Osteocyte (in vitro differentiated cells): ENCODE measurements around the gene MRPL39. TPM values are rescaled to one million over a fixed set of nuclear protein-coding genes. Genes with fewer than 3 reads are reported as not detected.

Experiments
- DNase-seq: peaks from one replicate; pipeline ENCODE4 v3.0.0; 2021; ENCODE audit warnings: mixed read lengths; ENCODE audit not compliant: unreplicated experiment; ENCODE audit errors: extremely low spot score
- H3K27ac Mint-ChIP-seq: one replicate; pipeline ENCODE4 v1.8.0; 2021; ENCODE audit warnings: mild to moderate bottlenecking, mixed read lengths; ENCODE audit not compliant: unreplicated experiment
- H3K27me3 Mint-ChIP-seq: one replicate; pipeline ENCODE4 v1.8.0; 2021; ENCODE audit warnings: mixed read lengths; ENCODE audit not compliant: unreplicated experiment
- H3K36me3 Mint-ChIP-seq: one replicate; pipeline ENCODE4 v1.8.0; 2021; ENCODE audit warnings: mixed read lengths; ENCODE audit not compliant: unreplicated experiment
- H3K4me1 Mint-ChIP-seq: one replicate; pipeline ENCODE4 v1.8.0; 2021; ENCODE audit warnings: mixed read lengths; ENCODE audit not compliant: unreplicated experiment
- H3K4me3 Mint-ChIP-seq: one replicate; pipeline ENCODE4 v1.8.0; 2021; ENCODE audit warnings: mild to moderate bottlenecking, moderate library complexity, mixed read lengths; ENCODE audit not compliant: unreplicated experiment
- H3K9me3 Mint-ChIP-seq: one replicate; pipeline ENCODE4 v1.8.0; 2021; ENCODE audit warnings: mixed read lengths; ENCODE audit not compliant: unreplicated experiment
- total RNA-seq: library from RNA; stranded (reverse); gene quantifications from 2 replicates; pipeline ENCODE4 v1.2.1, GENCODE V29; 2021
- TF ChIP-seq, protein P1 (sequence below): fragments of 200-600 bp; sonication (generic); IDR thresholded peaks from 2 replicates; pipeline ENCODE4 v1.5.0; 2021; ENCODE audit warnings: antibody characterized with exemption, mild to moderate bottlenecking, moderate library complexity

MRPL39 gene
- total RNA-seq, 1 donor from 2014 or later, result 24.3 TPM

DNA sequence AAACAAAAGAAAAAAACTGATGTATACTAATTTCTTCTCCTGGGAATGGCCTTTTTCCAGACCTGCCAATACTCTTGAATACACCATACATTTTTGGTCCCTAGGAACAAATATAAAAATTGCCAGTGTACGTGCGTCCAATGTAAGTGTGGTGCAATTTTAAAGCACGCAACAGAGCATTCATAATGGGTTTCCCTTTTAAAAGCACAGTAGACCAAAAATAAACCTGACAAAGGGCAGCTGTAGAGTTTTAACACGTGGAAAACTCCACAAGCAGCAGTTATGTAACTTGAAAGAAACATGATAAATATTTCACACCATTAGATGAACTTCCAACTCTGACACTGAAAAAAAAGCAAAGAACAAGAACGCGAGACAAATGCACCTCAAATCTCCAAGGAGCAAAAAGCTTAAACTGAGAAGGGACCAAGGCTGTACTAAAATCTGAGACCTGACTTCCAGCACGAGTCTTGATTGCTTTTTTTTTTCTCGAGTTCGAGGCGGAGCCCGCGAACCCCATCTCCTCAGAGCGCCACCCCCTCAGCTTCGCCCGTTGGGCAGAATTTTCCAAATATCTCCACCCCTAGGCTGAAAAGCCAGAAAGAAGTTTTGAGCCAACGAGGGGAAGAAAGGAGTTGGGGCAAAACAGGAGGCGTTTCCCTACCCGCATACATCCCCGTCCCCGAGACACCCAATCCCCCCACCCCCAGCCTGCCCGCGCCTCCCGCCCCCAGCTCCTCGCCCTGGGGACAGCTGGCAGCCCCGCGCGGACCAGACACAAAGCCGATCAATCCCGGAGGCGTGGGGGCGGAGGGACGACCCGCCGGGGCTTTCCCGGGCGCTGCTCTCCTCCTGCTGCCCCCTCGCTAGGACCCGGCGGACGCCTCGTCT, 31.6 kb upstream of the MRPL39 start, which contains the start of gene JAM2:
TSS of gene JAM2 (plus strand) at position 599 of the 891 bp plus-strand sequence. CDS start 564 bp downstream, outside the sequence.
- peaks cover 20% of the 10 kb centered on the region for H3K4me1 Mint-ChIP-seq
- TF ChIP-seq, protein P1, sequence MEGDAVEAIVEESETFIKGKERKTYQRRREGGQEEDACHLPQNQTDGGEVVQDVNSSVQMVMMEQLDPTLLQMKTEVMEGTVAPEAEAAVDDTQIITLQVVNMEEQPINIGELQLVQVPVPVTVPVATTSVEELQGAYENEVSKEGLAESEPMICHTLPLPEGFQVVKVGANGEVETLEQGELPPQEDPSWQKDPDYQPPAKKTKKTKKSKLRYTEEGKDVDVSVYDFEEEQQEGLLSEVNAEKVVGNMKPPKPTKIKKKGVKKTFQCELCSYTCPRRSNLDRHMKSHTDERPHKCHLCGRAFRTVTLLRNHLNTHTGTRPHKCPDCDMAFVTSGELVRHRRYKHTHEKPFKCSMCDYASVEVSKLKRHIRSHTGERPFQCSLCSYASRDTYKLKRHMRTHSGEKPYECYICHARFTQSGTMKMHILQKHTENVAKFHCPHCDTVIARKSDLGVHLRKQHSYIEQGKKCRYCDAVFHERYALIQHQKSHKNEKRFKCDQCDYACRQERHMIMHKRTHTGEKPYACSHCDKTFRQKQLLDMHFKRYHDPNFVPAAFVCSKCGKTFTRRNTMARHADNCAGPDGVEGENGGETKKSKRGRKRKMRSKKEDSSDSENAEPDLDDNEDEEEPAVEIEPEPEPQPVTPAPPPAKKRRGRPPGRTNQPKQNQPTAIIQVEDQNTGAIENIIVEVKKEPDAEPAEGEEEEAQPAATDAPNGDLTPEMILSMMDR, result no peak
- no peak for DNase-seq
- no peaks in the 10 kb centered on the region for H3K9me3 Mint-ChIP-seq
- H3K27ac Mint-ChIP-seq, result peak within 1 kb of the TSS; percentile 0
- H3K36me3 Mint-ChIP-seq, result no peaks in the 10 kb centered on the region
- peaks cover 48% of the 10 kb centered on the region for H3K27me3 Mint-ChIP-seq
- H3K4me3 Mint-ChIP-seq, result peak within 1 kb of the TSS; percentile 76

DNA sequence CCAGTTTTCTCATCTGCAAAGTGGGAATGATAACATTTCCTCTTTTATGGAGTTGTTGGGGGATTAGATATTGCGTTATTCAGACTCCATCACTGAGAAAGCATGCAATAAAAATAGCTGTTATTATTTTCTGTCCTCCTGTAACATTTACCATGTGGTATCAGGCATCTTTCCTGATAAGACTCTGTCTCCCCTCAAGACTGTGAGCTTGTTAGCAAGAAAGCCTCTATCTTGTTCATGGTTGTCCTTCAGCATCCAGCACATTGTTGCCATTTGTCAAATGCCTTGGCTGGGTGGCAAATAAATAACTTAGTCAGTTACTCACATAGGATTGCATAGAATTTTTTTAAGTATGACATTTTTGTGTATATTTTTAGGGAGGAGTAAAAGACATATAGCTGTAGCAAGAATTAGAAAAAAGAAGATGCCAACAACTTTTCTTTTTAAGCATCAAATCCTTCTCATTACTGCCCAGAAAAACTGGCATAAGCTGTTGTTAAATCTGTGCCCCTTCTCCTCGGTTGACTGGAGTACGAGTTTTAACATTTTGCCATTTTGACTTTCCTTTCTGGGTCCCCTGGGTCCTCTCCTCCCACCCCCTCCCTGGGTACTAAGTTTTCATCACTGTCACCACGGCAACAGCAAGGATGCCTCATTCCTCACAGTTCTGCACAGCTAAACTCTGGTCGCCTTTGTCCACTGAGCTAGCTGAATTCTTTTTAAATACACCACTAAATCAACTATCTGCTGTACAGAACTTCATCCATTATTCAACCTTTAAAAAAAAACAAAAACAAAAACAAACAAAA, 30.8 kb upstream of the MRPL39 start:
- Mint-ChIP-seq H3K27ac (no peak overlapping the region), H3K4me3 (peak overlapping the region; percentile 76), H3K9me3 (no peaks in the 10 kb centered on the region), H3K36me3 (no peaks in the 10 kb centered on the region), H3K4me1 (peaks cover 20% of the 10 kb centered on the region), H3K27me3 (peaks cover 48% of the 10 kb centered on the region)
- TF ChIP-seq, protein P1, result no peak
- no peak for DNase-seq

DNA sequence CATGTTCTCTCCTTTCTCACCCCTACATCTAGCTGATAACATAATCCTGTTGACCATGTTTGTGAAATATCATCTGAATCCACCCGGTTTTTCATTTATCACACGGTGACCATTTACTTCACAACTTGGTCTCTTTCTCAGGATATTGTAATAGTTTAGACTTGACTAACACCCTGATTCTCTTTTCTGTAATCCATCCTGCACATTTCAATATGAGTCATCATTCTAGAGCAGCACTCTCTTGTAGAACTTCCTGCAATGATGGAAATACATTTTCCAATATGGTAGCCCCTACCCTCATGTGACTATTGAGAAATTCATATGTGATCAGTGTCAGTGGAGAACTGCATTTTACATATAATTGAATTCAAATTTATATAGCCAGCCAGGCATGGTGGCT, 29.4 kb upstream of the MRPL39 start:
- TF ChIP-seq, protein P1, result no peak
- Mint-ChIP-seq H3K4me1 (peaks cover 20% of the 10 kb centered on the region), H3K4me3 (no peak overlapping the region), H3K27ac (no peak overlapping the region), H3K27me3 (peaks cover 44% of the 10 kb centered on the region), H3K9me3 (no peaks in the 10 kb centered on the region), H3K36me3 (no peaks in the 10 kb centered on the region)
- no peak for DNase-seq

DNA sequence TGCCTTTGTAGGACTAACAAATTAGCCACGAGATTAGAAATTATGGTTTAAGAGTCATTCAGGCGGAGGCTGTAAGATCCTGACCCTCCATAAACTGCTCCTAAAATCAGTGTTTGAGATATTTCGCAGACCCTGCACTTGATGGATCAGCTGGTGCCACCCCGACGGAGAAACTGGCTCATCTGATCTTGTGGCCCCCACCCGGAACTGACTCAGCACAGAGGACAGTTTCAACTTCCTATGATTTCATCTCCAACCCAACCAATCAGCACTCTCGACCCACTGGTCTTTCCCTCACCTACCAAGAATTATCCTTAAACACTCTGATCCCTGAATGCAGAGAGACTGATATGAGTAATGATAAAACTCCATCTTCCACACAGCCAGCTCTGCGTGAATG, 28.0 kb upstream of the MRPL39 start:
- TF ChIP-seq, protein P1, result no peak
- peaks cover 36% of the 10 kb centered on the region for H3K27me3 Mint-ChIP-seq
- no peak overlapping the region for H3K27ac Mint-ChIP-seq
- no peaks in the 10 kb centered on the region for H3K9me3 Mint-ChIP-seq
- DNase-seq, result no peak
- H3K36me3 Mint-ChIP-seq, result no peaks in the 10 kb centered on the region
- peaks cover 13% of the 10 kb centered on the region for H3K4me1 Mint-ChIP-seq
- H3K4me3 Mint-ChIP-seq, result no peak overlapping the region

DNA sequence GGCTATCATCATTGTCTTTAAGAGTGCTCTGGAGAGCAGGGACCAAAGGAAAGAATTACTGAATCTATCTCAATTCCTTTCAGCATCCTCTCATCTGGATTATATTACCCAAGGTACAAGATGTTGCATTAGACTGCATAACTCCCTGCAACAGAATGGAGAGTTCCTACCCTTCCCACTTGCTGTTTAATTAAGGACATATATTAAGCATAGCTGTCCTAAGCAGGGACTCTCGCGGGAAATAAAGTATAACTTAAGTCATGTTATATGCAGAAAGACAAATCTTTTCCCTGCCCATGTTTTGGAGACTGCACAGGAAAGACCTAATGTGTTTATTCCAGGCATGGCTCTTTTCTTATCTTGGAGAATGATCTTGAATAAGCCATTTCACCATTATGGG, 25.0 kb upstream of the MRPL39 start:
- TF ChIP-seq, protein P1, result no peak
- H3K4me1 Mint-ChIP-seq, result no peaks in the 10 kb centered on the region
- H3K36me3 Mint-ChIP-seq, result no peaks in the 10 kb centered on the region
- H3K27me3 Mint-ChIP-seq, result peaks cover 20% of the 10 kb centered on the region
- no peak for DNase-seq
- H3K27ac Mint-ChIP-seq, result no peak overlapping the region
- no peaks in the 10 kb centered on the region for H3K9me3 Mint-ChIP-seq
- no peak overlapping the region for H3K4me3 Mint-ChIP-seq
